Prostate gland (tissue), 2 donors: ENCODE results near the gene WDR38.

Experiments
- CTCF ChIP-seq, 4 experiments: fragments of 200-600 bp in 2 of 4; fragments of 450-650 bp in 2 of 4; sonication (generic) in 2 of 4; IDR thresholded peaks; 1 replicate in 3 of 4; 2 replicates in 1 of 4; pipeline ENCODE4 v1.5.1; 2016 to 2019; ENCODE audit warnings: antibody characterized with exemption in 4 of 4, mild to moderate bottlenecking in 2 of 4, moderate library complexity in 2 of 4
- POLR2A ChIP-seq: fragments of 450-650 bp; IDR thresholded peaks from one replicate; pipeline ENCODE4 v1.6.1; 2016; ENCODE audit warnings: antibody characterized with exemption, mild to moderate bottlenecking
- POLR2AphosphoS5 ChIP-seq: sonication (generic); formaldehyde crosslinking; IDR thresholded peaks from one replicate; pipeline ENCODE4 v1.6.1; 2017; ENCODE audit warnings: antibody characterized with exemption

DNA sequence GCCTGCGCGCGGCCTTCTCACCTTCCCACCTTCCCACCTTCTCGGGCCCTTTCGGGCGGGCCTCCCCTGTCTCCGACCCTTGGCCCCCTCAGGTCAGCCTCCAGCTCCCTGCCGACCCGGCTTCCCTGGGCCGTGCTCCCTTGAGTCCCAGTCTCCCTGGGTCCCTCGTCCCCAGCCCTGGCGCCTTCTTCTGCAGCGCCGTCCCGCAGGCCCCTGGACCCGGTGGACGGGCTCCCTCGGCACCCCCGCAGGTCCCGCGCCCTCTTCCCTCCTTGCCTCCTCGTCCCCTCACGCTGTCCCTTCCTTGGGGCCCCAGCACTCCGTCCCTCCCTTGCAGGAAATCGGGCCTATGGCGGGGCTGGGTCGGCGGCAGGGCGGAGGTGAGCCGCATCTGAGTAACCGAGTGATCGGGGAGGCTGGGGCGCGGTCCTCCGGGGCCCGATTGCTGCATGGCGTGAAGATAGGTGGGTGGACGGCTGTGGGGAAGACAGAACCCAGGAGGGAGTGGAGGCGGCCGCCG, 16.3 kb downstream of the WDR38 start:
- no peak for TF ChIP-seq CTCF (IDR thresholded peaks at IDR 0.05)
- no peak for TF ChIP-seq POLR2A
- TF ChIP-seq POLR2AphosphoS5, result no peak
